Measurements from ENCODE around the gene KIF14.

- TF ChIP-seq CTCF (IDR thresholded peaks at IDR 0.05) (no peak), POLR2A (IDR thresholded peaks at IDR 0.05) (no peak), EP300 (IDR thresholded peaks at IDR 0.05) (no peak)
These were observed 9.4 kb upstream of the KIF14 start for GRCh38 chr1:200629876-200630514.
